Aorta (tissue), 5 donors: ENCODE measurements around the gene HNRNPR. TPM values are rescaled to one million over a fixed set of nuclear protein-coding genes. Genes with fewer than 3 reads are reported as not detected.

Source experiments
- ATAC-seq: fragments of 200-7000 bp; cut with Tn5 transposase; one replicate; pipeline ENCODE4 v1.9.1; 2022; ENCODE audit warnings: moderate library complexity; ENCODE audit not compliant: low FRiP score
- DNase-seq, 2 donors: peaks; one replicate each; pipeline ENCODE4 v3.0.0-alpha.2; 2020
- H3K27ac ChIP-seq, 2 donors: one replicate each; pipeline ENCODE4 v1.5.1; 2013; ENCODE audit warnings: low read length in 2 of 2, mild to moderate bottlenecking in 2 of 2, moderate library complexity in 2 of 2, control low read depth in 1 of 2, inconsistent platforms in 1 of 2, low read depth in 1 of 2
- H3K27me3 ChIP-seq, 2 donors: one replicate each; pipeline ENCODE4 v1.6.1; 2013; ENCODE audit warnings: control low read depth in 1 of 2, low read length in 1 of 2, mild to moderate bottlenecking in 1 of 2, moderate library complexity in 1 of 2; ENCODE audit not compliant: insufficient read depth in 2 of 2, control insufficient read depth in 1 of 2
- H3K36me3 ChIP-seq, 2 donors: one replicate each; pipeline ENCODE4 v1.6.1; 2013; ENCODE audit warnings: control low read depth in 1 of 2, low read length in 1 of 2, mild to moderate bottlenecking in 1 of 2; ENCODE audit not compliant: insufficient read depth in 2 of 2, control insufficient read depth in 1 of 2
- H3K4me1 ChIP-seq, 2 donors: one replicate each; pipeline ENCODE4 v1.6.1; 2013; ENCODE audit warnings: low read length in 2 of 2, control low read depth in 1 of 2, mild to moderate bottlenecking in 1 of 2, moderate library complexity in 1 of 2; ENCODE audit not compliant: insufficient read depth in 2 of 2, control insufficient read depth in 1 of 2
- H3K4me3 ChIP-seq, 2 donors: one replicate each; pipeline ENCODE4 v1.5.1; 2013; ENCODE audit warnings: low read length in 2 of 2, control low read depth in 1 of 2, mild to moderate bottlenecking in 1 of 2
- H3K9me3 ChIP-seq: one replicate; pipeline ENCODE4 v1.6.1; 2013; ENCODE audit warnings: mild to moderate bottlenecking, low read length; ENCODE audit not compliant: control insufficient read depth
- WGBS, 2 donors: extraction: QIAGEN DNeasy Blood & Tissue Kit; methylation state at CpG; one replicate each; pipeline ENCODE4 v1.1.7; 2013; 5-methylcytosine and 5-hydroxymethylcytosine counted together
- intact Hi-C, 2 donors: fragments of 100-400 bp; cut with DNase I; formaldehyde crosslinking; loops; one replicate each; pipeline versions ENCODE4 v1.14.2 to v1.15.0; 2022
- polyA plus RNA-seq, 2 donors: library from polyadenylated mRNA; stranded (reverse); fragments of 200-250 nt; gene quantifications; one replicate each; pipeline ENCODE4 v1.2.3, GENCODE V29; 2013
- total RNA-seq, 2 donors: library from RNA; stranded (reverse); fragmentation: NEBNext Ultra II Directional; extraction: Animal tissue kit (Norgen Biotek cat#: 25700); gene quantifications; one replicate each; pipeline ENCODE4 v1.2.1, GENCODE V29; 2021
- donor health status: healthy with polysubstance abuse.
- donor health status: Bipolar disorder and iron deficiency.
- donor health status: DM: no; HTN: no; CAD: no.
- donor health status: DM: no; HTN: no; CAD: no.
- donor health status: DM: yes; HTN: yes; CAD: no.

Gene HNRNPR
- total and polyA plus RNA-seq, 4 donors, result 56.6 to 120 (median 90.9) TPM

GRCh38 chr1:23344987-23345472 is 946 bp upstream of the HNRNPR start:
- Histone ChIP-seq H3K27me3 (no peaks in the 10 kb centered on the region), H3K4me3 (peak overlapping the region; percentile 7 to 33), H3K9me3 (no peaks in the 10 kb centered on the region), H3K36me3 (no peaks in the 10 kb centered on the region), H3K4me1 (peaks cover 0 to 4% of the 10 kb centered on the region in 2 donors), H3K27ac (peak overlapping the region; percentile 69 to 71)
- DNase-seq (no peak), ATAC-seq (peak; percentile 0)
- intact Hi-C loops, result loop anchor here (1.0 to 10.0 kb wide), 5 partner anchors 23 to 190 kb away; partner anchors contain the start of genes ASAP3 (in 1 of the 2) and E2F2 (in 1 of the 2)
- WGBS, 2 donors, result 23 to 27% methylated on average over 8 of the region's 8 CpGs

GRCh38 chr1:23343221-23344110 is 618 bp downstream of the HNRNPR start:
- intact Hi-C loops, result loop anchor here (1.0 to 10.0 kb wide), 5 partner anchors 25 to 191 kb away; partner anchors contain the start of genes ASAP3 (in 1 of the 2) and E2F2 (in 1 of the 2)
- Histone ChIP-seq H3K9me3 (no peaks in the 10 kb centered on the region), H3K36me3 (no peaks in the 10 kb centered on the region), H3K4me1 (peaks cover 0 to 4% of the 10 kb centered on the region in 2 donors), H3K4me3 (peak overlapping the region; percentile 88 to 99), H3K27me3 (no peaks in the 10 kb centered on the region), H3K27ac (peak overlapping the region; percentile 68 to 97)
- 0 to 1% methylated on average over 61 to 66 of the region's 66 CpGs for WGBS, 2 donors
- ATAC-seq, result peak; percentile 82
- DNase-seq, result peak in 1 of 2 donors; percentile 55

- WGBS, 2 donors, result 3 to 4% methylated on average over 10 of the region's 10 CpGs
- no peaks in the 10 kb centered on the region for H3K27me3 ChIP-seq
- intact Hi-C loops, result loop anchor here (5.0 to 10.0 kb wide), 4 partner anchors 60 to 193 kb away; partner anchors contain the start of genes ASAP3 (in 1 of the 2) and E2F2 (in 1 of the 2)
- DNase-seq (no peak), ATAC-seq (no peak)
- no peaks in the 10 kb centered on the region for H3K9me3 ChIP-seq
- H3K4me3 ChIP-seq, result peak overlapping the region; percentile 27 to 53
- peaks cover 0 to 4% of the 10 kb centered on the region in 2 donors for H3K36me3 ChIP-seq
- peaks cover 0 to 6% of the 10 kb centered on the region in 2 donors for H3K4me1 ChIP-seq
- H3K27ac ChIP-seq, result no peak overlapping the region
Measured at GRCh38 chr1:23341931-23342692, 2.0 kb downstream of the HNRNPR start.

GRCh38 chr1:23339632-23340031 is 4.5 kb downstream of the HNRNPR start:
- DNase-seq, result no peak
- no peak for ATAC-seq
- Histone ChIP-seq H3K4me1 (peaks cover 0 to 6% of the 10 kb centered on the region in 2 donors), H3K4me3 (no peak overlapping the region), H3K27me3 (no peaks in the 10 kb centered on the region), H3K36me3 (peaks cover 0 to 7% of the 10 kb centered on the region in 2 donors), H3K9me3 (no peaks in the 10 kb centered on the region), H3K27ac (no peak overlapping the region)
- WGBS, 2 donors, result 55 to 58% methylated on average over 4 of the region's 4 CpGs
- intact Hi-C loops, result loop anchor here (5.0 to 10.0 kb wide), 4 partner anchors 63 to 195 kb away; partner anchors contain the start of genes ASAP3 (in 1 of the 2) and E2F2 (in 1 of the 2)

GRCh38 chr1:23337869-23338268 is 6.2 kb downstream of the HNRNPR start:
- no peaks in the 10 kb centered on the region for H3K9me3 ChIP-seq
- H3K36me3 ChIP-seq, result peaks cover 1 to 8% of the 10 kb centered on the region in 2 donors
- no peak overlapping the region for H3K27ac ChIP-seq
- no peak for ATAC-seq
- H3K27me3 ChIP-seq, result no peaks in the 10 kb centered on the region
- peaks cover 0 to 6% of the 10 kb centered on the region in 2 donors for H3K4me1 ChIP-seq
- WGBS, 2 donors, result 55 to 62% methylated on average over 2 of the region's 2 CpGs
- no peak overlapping the region for H3K4me3 ChIP-seq
- no peak for DNase-seq
- intact Hi-C loops, result no loop called here

GRCh38 chr1:23331713-23332112 is 12.4 kb downstream of the HNRNPR start:
- WGBS, 2 donors, result 81 to 90% methylated on average over 8 of the region's 8 CpGs
- Histone ChIP-seq H3K4me1 (no peaks in the 10 kb centered on the region), H3K36me3 (peaks cover 5 to 9% of the 10 kb centered on the region in 2 donors), H3K27me3 (no peaks in the 10 kb centered on the region), H3K27ac (no peak overlapping the region), H3K9me3 (no peaks in the 10 kb centered on the region), H3K4me3 (no peak overlapping the region)
- intact Hi-C loops, result no loop called here
- DNase-seq (no peak), ATAC-seq (no peak)

GRCh38 chr1:23330846-23331245 is 13.2 kb downstream of the HNRNPR start:
- Histone ChIP-seq H3K9me3 (no peaks in the 10 kb centered on the region), H3K27ac (no peak overlapping the region), H3K4me3 (no peak overlapping the region), H3K4me1 (no peaks in the 10 kb centered on the region), H3K27me3 (no peaks in the 10 kb centered on the region), H3K36me3 (peaks cover 5 to 9% of the 10 kb centered on the region in 2 donors)
- intact Hi-C loops, result no loop called here
- no peak for ATAC-seq
- DNase-seq, result no peak
- 90 to 91% methylated on average over 1 of the region's 1 CpG for WGBS, 2 donors

GRCh38 chr1:23325393-23325792 is 18.7 kb downstream of the HNRNPR start:
- H3K4me1 ChIP-seq, result peaks cover 0 to 3% of the 10 kb centered on the region in 2 donors
- peaks cover 2 to 6% of the 10 kb centered on the region in 2 donors for H3K36me3 ChIP-seq
- DNase-seq (no peak), ATAC-seq (no peak)
- no peak overlapping the region for H3K4me3 ChIP-seq
- H3K27ac ChIP-seq, result no peak overlapping the region
- no peaks in the 10 kb centered on the region for H3K9me3 ChIP-seq
- H3K27me3 ChIP-seq, result no peaks in the 10 kb centered on the region
- WGBS, 2 donors, result 67 to 76% methylated on average over 2 of the region's 2 CpGs
- intact Hi-C loops, result no loop called here
